DMS53 treated with DMSO at 0.1 percent for 48 hours (cell line): ENCODE data around the gene SEZ6L2.
A peak's percentile ranks its signal among the peaks of the same experiment; 100 is the strongest.
"Not testable (repeated sequence)": the region's sequence is repeated elsewhere in the genome, so short reads cannot be mapped to it uniquely, and the experiment has no call there.

Experiments
- DNase-seq: peaks from one replicate; lab custom pipeline; 2025; ENCODE audit not compliant: unreplicated experiment; lab: John Stamatoyannopoulos, UW

The SEZ6L2 gene

GRCh38 chr16:29891525-29892457, 7.6 kb downstream of the SEZ6L2 start:
- DNase-seq, result no peak

- not testable (repeated sequence) for DNase-seq
These were observed 10.0 kb downstream of the SEZ6L2 start for GRCh38 chr16:29889372-29889771.

- DNase-seq, result no peak
These were observed 15.4 kb downstream of the SEZ6L2 start for GRCh38 chr16:29883987-29884386.

GRCh38 chr16:29881050-29881449, 18.3 kb downstream of the SEZ6L2 start:
- DNase-seq, result no peak

- DNase-seq, result no peak
These were observed 21.2 kb downstream of the SEZ6L2 start for GRCh38 chr16:29878172-29878571.

- DNase-seq, result peak; percentile 56
These were observed 21.9 kb downstream of the SEZ6L2 start for GRCh38 chr16:29877266-29877961.

- no peak for DNase-seq
These were observed 22.6 kb downstream of the SEZ6L2 start for GRCh38 chr16:29876594-29877249.

GRCh38 chr16:29876217-29876593, 23.1 kb downstream of the SEZ6L2 start:
- DNase-seq, result no peak

- DNase-seq, result no peak
These were observed 24.1 kb downstream of the SEZ6L2 start for GRCh38 chr16:29875206-29875605.

- no peak for DNase-seq
These were observed 26.0 kb downstream of the SEZ6L2 start for GRCh38 chr16:29873319-29873718.

GRCh38 chr16:29871822-29872546, 27.4 kb downstream of the SEZ6L2 start:
- no peak for DNase-seq

- not testable (repeated sequence) for DNase-seq
These were observed 30.3 kb downstream of the SEZ6L2 start for GRCh38 chr16:29869067-29869466.

GRCh38 chr16:29868396-29869009, 30.8 kb downstream of the SEZ6L2 start:
- no peak for DNase-seq

- no peak for DNase-seq
These were observed 35.1 kb downstream of the SEZ6L2 start for GRCh38 chr16:29864205-29864604.

- no peak for DNase-seq
These were observed 35.7 kb downstream of the SEZ6L2 start for GRCh38 chr16:29863669-29863984.

GRCh38 chr16:29862884-29863668, 36.3 kb downstream of the SEZ6L2 start, which contains the start of gene CDIPT:
TSS of gene CDIPT (minus strand) at chr16:29863226. CDS start at chr16:29862857, 369 bp downstream.
- DNase-seq, result peak; percentile 83

GRCh38 chr16:29862383-29862883, 36.9 kb downstream of the SEZ6L2 start:
- no peak for DNase-seq

- no peak for DNase-seq
These were observed 39.1 kb downstream of the SEZ6L2 start for GRCh38 chr16:29860218-29860617.

- DNase-seq, result no peak
These were observed 40.4 kb downstream of the SEZ6L2 start for GRCh38 chr16:29858974-29859373.
